NCI-H82 treated with DMSO at 0.1 percent for 48 hours (cell line): ENCODE data around the gene NOSIP.

Experiments
- DNase-seq: peaks from one replicate; lab custom pipeline; 2025; ENCODE audit not compliant: unreplicated experiment; lab: John Stamatoyannopoulos, UW

NOSIP gene

DNA sequence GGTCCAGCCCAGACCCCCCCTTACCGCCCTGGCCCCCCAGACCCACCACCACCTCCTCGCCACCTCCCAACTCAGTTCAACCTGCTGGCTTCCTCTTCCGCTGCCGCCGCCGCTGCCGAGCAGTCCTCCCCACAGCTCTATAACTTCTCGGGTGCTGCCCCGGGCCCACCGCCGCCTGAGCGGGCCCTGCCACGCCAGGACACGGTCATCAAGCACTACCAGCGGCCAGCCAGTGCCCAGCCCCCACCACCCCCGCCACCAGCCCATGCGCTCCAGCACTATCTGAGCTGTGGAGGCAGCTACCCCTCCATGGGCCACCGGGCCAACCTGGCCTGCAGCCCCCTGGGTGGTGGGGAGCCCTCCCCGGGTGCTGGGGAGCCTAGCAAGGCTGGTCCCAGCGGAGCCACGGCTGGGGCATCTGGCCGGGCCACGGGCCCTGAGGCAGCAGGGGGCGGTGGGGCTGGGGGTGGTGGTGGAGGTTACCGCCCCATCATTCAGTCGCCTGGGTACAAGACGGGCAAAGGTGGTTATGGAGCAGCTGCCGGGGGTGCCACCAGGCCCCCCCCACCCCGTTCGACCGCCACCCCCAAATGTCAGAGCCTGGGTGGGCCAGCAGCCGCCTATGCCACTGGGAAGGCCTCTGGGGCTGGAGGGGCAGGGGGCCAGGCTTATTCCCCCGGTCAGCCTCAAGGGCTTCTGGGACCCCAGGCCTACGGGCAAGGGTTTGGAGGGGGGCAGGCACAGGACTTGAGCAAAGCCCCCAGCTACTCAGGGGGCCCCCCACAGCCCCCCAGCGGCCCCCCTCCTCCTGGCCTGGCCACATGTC, 14.8 kb upstream of the NOSIP start:
- DNase-seq = no peak

- no peak for DNase-seq
Observed at GRCh38 chr19:49594157-49594992, 14.0 kb upstream of the NOSIP start.

DNA sequence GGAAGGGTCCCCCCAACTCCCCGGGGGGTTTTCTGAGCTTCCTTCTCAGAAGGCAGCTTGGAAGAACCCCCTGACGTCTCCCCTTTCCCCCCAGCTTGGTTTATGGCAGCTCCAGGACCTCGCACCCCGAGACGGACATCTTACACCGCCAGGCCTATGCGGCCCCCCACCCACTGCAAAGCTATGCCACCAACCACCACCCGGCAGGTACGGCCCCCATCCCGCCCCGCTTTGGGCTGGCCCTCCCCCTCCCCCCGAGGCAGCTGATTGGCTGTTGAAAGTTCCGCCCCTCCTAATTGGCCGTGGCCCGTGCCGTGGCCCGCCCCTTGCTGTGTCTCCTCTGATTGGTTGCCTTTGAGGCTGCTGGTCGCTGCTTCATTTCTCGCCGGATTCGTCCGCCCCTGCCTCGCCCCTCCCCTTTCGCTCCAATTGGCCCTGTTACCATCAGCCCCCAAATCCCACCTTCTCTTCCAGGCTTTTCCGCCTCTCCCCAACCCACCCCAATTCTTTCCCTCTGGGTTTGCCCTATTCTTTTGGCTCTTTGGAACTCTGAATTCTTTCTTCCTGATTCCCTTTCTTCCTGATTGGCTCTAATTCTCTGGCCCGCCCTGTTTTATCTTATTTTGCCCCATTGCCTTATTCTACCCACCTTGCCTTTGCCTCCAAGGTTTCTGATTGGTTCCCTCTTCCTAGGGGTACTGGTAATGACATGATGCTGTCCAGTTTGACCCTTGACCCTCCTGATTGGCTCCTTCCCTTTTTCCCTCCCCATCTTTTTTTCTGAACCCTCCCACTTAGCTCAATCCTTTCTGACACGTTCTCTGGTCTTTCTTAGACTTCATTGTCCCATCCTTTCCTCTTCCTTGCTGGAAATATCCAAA, 13.1 kb upstream of the NOSIP start:
- DNase-seq = peak; percentile 94

DNA sequence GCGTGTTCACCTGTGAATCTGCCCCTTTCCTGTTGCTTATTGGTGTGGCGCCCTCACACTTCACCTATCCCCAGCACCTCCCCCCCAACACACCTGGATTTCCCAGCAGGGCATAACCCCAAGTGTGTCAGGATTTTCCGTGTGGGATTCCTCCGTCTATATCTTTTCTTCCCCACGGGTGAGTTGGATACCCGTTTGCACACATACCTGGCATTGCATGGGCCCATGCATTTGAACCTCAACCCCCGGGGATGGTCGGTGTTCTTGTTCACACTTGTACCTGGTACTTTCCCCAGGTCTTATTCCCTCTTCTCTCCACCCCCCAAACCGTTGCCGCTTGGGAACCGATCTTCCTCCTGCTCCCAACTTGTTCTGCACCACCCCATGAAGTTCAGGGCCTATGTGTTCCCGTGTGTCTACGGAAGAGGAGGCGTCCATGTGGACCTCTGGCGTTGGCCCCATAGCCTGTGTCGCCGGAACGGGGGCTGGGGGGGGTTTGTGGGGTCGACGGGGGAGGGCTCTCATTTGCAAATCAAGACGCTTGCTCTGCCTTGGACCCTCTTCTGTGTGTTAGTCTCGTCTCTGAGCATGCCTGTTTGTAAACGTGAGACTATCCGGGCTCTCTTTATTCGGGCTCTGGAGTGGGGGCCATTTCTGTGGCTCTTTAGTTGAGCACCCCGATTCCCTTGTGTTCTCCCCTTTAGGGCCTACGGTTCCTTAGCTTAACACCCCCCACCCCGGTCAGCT, 12.3 kb upstream of the NOSIP start:
- peak; percentile 24 for DNase-seq

GRCh38 chr19:49591731-49592485, 11.6 kb upstream of the NOSIP start:
- peak; percentile 27 for DNase-seq

DNA sequence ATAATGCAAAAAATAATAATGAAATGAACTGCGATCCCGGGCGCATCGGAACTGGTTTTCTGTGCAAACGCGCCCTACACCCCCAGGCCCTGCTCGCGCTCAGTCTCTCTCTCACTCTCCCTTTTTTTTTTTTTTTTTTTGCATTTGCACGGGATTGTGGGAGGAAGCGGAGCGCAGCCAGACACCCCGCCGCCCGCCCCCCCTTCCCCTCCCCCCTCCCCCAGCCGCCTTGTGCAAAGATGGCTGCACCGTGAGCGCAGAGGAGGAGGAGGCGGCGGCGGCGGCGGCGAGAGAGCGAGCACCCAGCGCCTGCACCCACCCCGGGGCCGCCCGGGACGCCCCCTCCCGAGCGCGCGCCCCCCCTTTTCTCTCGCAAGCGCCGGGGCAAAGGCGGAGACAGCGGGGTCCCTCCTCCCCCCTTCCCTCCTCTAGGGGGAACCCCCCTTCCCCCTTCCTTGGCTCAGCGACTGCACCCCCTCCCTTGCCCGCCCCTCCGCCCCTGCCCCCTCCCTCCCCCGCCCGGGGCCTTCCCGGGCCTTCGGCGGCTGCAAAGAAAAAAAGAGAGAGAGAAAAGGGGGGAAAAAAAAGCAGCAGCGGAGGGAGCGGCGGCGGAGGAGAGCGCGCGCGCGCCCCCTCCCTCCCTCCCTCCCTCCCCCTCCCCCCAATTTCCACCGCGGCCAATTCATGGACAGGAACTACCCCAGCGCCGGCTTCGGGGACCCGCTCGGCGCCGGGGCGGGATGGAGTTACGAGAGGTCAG, 10.8 kb upstream of the NOSIP start, which contains the start of gene PRR12:
PRR12 (plus strand) TSS at position 212 of the 760 bp plus-strand sequence; CDS start at position 685, 473 bp downstream.
- DNase-seq = peak; percentile 31

- peak; percentile 98 for DNase-seq
Observed at GRCh38 chr19:49590071-49590970, 10.0 kb upstream of the NOSIP start.

- no peak for DNase-seq
Observed at GRCh38 chr19:49589502-49589905, 9.1 kb upstream of the NOSIP start.

DNA sequence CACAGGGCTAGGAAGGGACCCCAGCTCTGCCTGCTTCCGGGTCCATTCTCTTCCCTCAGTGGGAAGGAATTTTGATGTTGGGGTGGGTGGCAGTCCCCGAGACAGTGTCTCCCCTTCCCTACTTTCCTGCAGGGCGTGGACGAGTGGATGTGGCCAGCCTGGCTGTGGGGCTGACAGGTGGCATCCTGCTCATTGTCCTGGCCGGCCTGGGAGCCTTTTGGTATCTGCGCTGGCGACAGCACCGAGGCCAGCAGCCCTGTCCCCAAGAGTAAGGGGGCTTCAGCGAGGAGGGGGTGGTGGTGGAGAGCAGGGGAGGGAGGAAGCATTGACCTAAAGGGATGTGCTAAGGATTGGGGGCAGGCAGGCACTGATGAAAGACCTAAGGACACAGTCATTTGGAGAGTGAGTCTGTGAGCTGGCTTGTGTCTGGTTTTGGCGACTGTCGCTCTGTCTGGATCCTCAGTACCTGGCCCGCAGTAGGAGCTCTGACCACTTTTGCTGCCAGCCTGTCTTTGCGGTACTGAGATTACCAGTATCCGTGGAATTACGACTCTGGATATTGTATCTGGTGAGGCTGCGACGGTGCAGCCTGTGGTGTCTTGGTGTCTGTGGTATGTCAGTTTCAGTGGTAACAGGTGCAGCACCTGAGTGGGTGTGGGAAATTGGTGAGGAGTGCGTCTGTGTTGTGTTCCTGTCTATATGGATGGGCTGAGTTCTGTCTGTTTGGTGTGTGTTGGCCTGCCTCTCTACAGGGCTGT, 8.2 kb upstream of the NOSIP start:
- no peak for DNase-seq

DNA sequence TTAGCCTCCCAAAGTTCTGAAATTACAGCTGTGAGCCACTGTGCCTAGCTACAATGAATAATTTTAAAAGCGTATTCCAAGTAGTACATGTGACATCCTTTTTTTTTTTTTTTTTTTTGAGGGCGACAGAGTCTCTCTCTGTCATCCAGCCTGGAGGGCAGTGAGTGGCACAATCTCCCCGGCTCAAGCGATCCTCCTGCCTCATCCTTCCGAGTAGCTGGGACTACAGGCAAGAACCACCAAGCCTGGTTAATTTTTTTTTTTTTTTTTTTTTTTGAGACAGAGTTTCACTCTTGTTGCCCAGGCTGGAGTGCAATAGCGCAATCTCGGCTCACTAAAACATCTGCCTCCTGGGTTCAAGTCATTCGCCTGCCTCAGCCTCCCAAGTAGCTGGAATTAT, 6.9 kb upstream of the NOSIP start:
- DNase-seq = no peak

DNA sequence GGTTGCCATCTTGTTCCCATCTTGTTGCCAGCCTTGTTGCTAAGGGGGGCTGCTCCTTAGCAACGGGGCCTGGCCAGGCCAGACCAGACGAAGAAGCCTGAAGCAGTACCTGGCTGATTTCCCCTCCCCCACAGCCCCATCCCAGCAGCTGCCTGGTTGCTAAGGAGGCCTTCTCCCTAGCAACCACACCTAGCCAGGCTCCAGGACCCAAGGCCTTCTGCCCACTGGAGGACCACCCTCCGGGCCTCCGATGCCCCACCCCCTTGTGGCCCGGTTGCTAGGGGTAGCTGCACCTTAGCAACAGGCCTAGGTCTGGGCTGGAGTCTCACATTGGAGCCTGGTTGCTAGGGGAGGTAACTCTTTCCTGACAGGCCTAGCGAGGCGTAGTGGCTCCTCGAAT, 4.7 kb upstream of the NOSIP start:
- DNase-seq = no peak

DNA sequence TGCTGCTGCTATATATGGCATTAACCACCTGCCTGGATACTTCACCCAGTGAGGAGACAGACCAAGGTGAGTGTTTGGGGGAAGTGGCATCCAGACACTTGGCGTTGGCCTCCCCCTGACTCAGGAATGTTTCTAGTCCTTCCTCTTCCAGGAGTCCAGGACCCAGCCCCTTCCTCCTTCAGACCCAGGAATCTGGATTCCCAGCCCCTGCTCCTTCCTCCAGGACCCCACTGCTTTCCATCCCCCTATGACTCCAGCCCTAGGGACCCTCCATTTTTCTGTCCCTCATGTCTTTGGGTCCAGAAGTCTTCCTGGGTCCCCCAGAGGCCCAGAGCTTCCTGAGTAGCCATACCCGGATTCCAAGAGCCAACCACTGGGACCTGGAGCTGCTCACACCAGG, 2.9 kb upstream of the NOSIP start:
- no peak for DNase-seq

- no peak for DNase-seq
Observed at GRCh38 chr19:49581007-49581508, 702 bp upstream of the NOSIP start, which contains the start of gene PRRG2. Gene PRRG2 (plus strand): TSS chr19:49581316. CDS start chr19:49583220, 1,904 bp downstream.

DNA sequence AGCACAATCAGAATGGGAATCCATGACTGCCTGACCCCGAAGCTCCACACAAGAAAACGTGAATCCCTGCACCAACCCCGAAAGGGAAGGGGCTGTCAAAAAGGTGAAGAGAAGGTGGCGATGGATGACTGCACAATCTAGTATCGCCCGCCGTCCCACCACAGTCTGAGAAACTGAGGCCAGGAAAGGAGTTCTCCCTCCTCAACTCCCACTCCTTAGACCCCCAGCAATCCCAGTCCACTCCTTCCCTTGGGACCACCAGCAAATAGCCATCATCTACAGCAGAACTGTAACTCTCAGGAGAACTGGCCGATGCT, 451 bp downstream of the NOSIP start:
- no peak for DNase-seq

DNA sequence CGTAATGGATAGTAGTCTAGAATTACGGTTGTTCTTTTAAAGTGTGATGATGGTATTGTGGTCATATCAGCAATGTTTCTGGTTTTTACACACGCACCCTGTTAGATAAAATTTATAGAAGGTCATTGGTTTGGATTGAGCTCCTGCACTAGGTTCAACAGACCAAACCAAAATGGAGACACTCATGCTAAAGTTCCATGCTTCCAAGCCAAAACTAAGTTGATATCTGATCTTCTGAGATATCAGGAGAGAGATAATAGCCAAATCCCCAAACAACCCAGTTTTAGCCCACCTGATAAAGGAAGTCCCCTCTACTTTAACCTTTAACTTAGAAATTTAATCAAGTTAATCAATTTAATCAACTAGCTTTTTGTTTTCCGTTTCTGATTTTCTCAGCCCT, 1.2 kb downstream of the NOSIP start:
- DNase-seq = no peak

GRCh38 chr19:49574206-49574755, 6.1 kb downstream of the NOSIP start:
- no peak for DNase-seq

DNA sequence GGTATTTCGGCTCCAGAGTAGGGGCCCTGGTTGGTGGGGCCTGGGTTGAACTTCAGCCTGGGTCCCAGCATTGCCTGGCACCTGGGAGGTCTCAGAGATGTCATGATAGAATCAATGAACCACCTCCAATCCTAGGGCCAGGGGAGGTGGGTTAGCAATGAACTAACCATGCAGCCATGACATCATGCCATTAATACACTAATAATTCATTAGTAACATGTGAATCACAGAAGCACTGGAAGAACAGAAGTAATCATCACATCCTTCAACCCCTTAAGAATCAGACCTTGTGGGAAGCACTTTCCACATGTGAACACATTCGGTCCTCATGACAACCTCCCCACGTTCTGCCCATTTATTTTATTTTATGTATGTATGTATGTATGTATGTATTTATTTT, 6.9 kb downstream of the NOSIP start:
- DNase-seq = no peak
